CD4-positive, CD25-positive, alpha-beta regulatory T cell (primary cell): Measurements from ENCODE around the gene FAM53B. TPM values are rescaled to one million over a fixed set of nuclear protein-coding genes. Genes with fewer than 3 reads are reported as not detected.
A peak's percentile ranks its signal among the peaks of the same experiment; 100 is the strongest.

ENCODE experiments used
- ATAC-seq, 2 donors: fragments of 150-1000 bp; cut with Tn5 transposase; one replicate each; pipeline ENCODE4 v1.10.0; 2021; ENCODE audit warnings: low read depth in 2 of 2, moderate number of reproducible peaks in 2 of 2, moderate library complexity in 1 of 2
- DNase-seq, 3 donors: peaks; one replicate each; pipeline versions ENCODE4 v3.0.0 to v3.0.0-alpha.2; 2012 to 2022; ENCODE audit warnings: mixed read lengths in 1 of 3
- H3K27ac ChIP-seq: one replicate; pipeline ENCODE4 v1.7.0; 2013; ENCODE audit warnings: mild to moderate bottlenecking, low read length; ENCODE audit not compliant: insufficient read depth, poor library complexity, severe bottlenecking
- H3K27me3 ChIP-seq: one replicate; pipeline ENCODE4 v1.7.0; 2013; ENCODE audit warnings: low read length; ENCODE audit not compliant: control insufficient read depth, insufficient read depth
- H3K36me3 ChIP-seq: one replicate; pipeline ENCODE4 v1.7.0; 2013; ENCODE audit warnings: mild to moderate bottlenecking, low read length, moderate library complexity; ENCODE audit not compliant: control insufficient read depth, insufficient read depth
- H3K4me1 ChIP-seq: 2 replicates; pipeline ENCODE4 v1.7.0; 2013; ENCODE audit warnings: mild to moderate bottlenecking, low read length; ENCODE audit not compliant: insufficient read depth, control insufficient read depth, poor library complexity, severe bottlenecking
- H3K4me3 ChIP-seq: one replicate; pipeline ENCODE4 v1.7.0; 2013; ENCODE audit warnings: low read depth, mild to moderate bottlenecking, low read length, moderate library complexity
- H3K9me3 ChIP-seq, 2 experiments: 1 replicate in 1 of 2; 2 replicates in 1 of 2; pipeline ENCODE4 v1.7.0; 2013; ENCODE audit warnings: low read length in 2 of 2, mild to moderate bottlenecking in 1 of 2, moderate library complexity in 1 of 2; ENCODE audit not compliant: control insufficient read depth in 2 of 2
- H3K27ac Mint-ChIP-seq, 3 donors: one replicate each; pipeline ENCODE4 v1.8.0; 2020 to 2022; ENCODE audit warnings: mild to moderate bottlenecking in 3 of 3, mixed read lengths in 3 of 3, moderate library complexity in 2 of 3
- H3K27me3 Mint-ChIP-seq: one replicate; pipeline ENCODE4 v1.8.0; 2022; ENCODE audit warnings: mild to moderate bottlenecking, mixed read lengths
- H3K36me3 Mint-ChIP-seq: one replicate; pipeline ENCODE4 v1.8.0; 2020; ENCODE audit warnings: mixed read lengths
- H3K4me1 Mint-ChIP-seq, 4 donors: one replicate each; pipeline ENCODE4 v1.8.0; 2020 to 2022; ENCODE audit warnings: mixed read lengths in 4 of 4, mild to moderate bottlenecking in 1 of 4
- H3K4me3 Mint-ChIP-seq, 4 donors: one replicate each; pipeline ENCODE4 v1.8.0; 2020 to 2022; ENCODE audit warnings: mild to moderate bottlenecking in 4 of 4, mixed read lengths in 4 of 4, moderate library complexity in 3 of 4
- H3K9me3 Mint-ChIP-seq, 7 donors: one replicate each; pipeline ENCODE4 v1.8.0; 2020 to 2022; ENCODE audit warnings: mixed read lengths in 7 of 7, mild to moderate bottlenecking in 3 of 7, moderate library complexity in 2 of 7
- polyA plus RNA-seq, 4 donors: library from polyadenylated mRNA; unstranded; fragments of 300-500 nt; fragmentation: Illumina TruSeq; gene quantifications; one replicate each; pipeline ENCODE4 v1.2.3, GENCODE V29; 2021
- total RNA-seq: library from RNA; stranded (reverse); gene quantifications from one replicate; pipeline ENCODE4 v1.2.3, GENCODE V29; 2022

Gene FAM53B
- total and polyA plus RNA-seq, 5 donors from 2014 or later: 5.8 to 116 (median 15.0) TPM

DNA sequence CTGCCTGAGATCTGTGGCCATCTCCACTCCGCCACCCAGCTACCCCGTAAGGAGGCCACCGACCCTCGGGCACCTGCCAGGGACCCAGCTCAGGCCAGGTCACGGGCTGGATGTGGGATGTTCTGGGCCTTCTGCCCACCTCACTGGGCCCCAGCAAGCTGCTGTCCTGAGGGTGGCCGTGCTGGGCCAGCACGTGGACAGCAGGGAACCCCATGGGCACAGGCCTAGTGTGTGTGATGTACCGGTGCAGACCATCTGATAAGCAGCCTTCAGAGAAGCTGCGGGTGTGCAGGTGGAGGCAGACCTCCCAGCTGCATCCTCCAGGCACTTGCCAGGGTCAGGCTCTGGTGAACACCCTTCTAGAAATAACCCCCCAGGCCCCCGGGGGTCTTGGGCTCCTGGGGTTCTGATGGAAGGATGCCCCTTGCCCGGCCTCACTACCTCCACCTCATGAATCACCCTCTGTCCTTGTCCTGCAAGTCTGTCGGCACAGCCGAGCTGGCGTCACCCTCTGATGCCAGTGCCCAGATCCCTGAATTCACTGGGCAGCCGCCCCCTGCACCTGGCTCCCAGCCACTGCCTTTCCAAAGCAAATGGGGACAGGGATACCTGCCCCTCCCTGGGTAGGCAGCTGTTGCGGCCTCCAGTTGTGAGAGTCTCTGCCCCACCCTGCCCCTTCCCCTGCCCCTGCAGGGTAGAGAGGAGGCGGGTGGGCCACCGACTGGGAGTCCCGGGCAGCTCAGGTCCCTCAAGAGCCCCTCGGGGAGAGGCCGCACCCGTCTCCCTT lies 139.8 kb downstream of the FAM53B start:
- Histone ChIP-seq H3K4me3 (no peak overlapping the region), H3K9me3 (no peaks in the 10 kb centered on the region), H3K27me3 (no peaks in the 10 kb centered on the region), H3K4me1 (no peaks in the 10 kb centered on the region), H3K27ac (no peak overlapping the region), H3K36me3 (no peaks in the 10 kb centered on the region)
- Mint-ChIP-seq H3K27ac (peak overlapping the region in 1 of 3 donors; percentile 78), H3K9me3 (peaks cover 0 to 2% (median 0%) of the 10 kb centered on the region in 7 donors), H3K36me3 (no peaks in the 10 kb centered on the region), H3K4me3 (no peak overlapping the region), H3K4me1 (peaks cover 0 to 4% (median 1%) of the 10 kb centered on the region in 4 donors), H3K27me3 (no peaks in the 10 kb centered on the region)
- DNase-seq (no peak), ATAC-seq (no peak)

DNA sequence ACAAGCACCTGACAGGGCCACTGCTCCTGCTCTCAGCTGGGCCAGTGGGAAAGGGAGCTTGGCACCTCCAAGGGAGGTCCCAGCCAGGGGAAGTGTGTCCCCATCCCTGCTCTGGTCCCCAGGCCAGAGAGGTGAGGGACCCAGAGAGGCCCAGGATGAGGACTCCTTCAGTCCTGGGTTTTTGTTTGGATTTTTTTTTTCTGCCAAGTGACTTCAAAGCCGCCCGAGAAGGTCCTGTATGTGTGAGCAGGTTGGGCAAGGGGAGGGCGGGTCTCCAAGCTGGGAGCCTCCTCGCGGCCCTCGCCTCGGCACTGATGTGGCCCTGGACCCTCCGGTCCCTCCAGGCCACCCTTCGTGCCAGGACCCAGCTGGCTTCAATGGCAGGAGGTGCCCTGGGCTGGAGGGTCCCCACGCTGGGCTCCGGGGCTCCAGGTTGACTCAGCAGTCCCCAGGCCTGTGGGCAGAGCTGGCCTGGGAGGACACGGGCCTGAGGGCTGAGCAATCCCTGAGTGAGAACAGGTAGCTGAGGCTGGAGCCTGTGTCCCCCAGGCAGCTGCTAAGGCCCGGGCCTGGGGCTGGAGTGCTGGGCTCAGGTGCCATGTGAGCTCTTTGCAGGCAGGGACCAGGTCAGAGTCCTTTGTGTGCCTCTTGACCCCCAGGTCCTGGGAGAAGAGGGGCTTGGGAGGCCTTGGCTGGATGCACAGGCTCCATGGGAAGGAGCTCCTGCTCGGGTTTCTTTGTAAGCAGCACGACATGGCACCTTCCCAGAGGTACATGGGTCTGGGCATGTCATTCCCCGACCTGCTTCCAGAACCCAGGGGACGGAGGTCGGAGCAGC lies 140.6 kb downstream of the FAM53B start:
- Histone ChIP-seq H3K27me3 (no peaks in the 10 kb centered on the region), H3K36me3 (no peaks in the 10 kb centered on the region), H3K27ac (no peak overlapping the region), H3K4me3 (no peak overlapping the region), H3K9me3 (no peaks in the 10 kb centered on the region), H3K4me1 (no peaks in the 10 kb centered on the region)
- no peak for ATAC-seq
- H3K4me1 Mint-ChIP-seq: peaks cover 0 to 4% (median 1%) of the 10 kb centered on the region in 4 donors
- H3K27ac Mint-ChIP-seq: no peak overlapping the region
- H3K36me3 Mint-ChIP-seq: no peaks in the 10 kb centered on the region
- DNase-seq: no peak
- H3K27me3 Mint-ChIP-seq: no peaks in the 10 kb centered on the region
- H3K9me3 Mint-ChIP-seq: peaks cover 0 to 3% (median 0%) of the 10 kb centered on the region in 7 donors
- no peak overlapping the region for H3K4me3 Mint-ChIP-seq

DNA sequence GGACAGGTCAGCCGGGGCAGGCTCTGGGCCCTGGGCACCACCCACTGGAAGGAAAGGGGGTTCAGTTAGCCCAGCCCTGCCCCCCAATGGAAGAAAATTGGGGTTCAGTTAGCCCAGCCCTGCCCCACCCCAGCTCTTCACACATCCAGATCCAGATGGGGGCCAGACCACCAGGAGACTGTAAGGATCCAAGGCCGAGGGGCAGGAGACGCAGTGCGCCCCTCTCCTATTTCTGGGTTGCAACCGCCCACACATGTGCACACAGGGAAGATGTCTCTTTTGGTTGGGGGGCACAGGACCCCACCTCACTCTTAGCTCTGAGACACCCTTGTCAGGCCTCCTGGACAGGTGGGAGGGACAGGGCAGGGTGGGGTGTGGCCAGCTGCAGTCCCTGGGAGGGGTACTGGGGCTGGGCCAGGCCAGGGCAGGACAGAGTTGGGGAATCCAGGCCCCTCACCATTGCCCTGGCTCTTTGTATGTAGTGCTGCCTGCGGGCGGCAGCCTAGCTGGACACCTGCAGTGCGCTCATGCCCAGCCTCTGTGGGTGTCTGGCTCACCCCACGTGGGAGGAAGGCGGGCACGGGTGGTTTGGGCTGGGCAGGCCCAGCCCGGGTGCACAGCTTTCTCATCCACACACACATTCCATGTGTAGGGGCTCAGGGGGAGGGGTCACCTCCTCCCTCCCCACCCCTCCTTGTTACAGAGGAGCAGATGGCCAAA lies 141.4 kb downstream of the FAM53B start:
- DNase-seq (no peak), ATAC-seq (no peak)
- H3K27ac Mint-ChIP-seq: no peak overlapping the region
- no peak overlapping the region for H3K4me3 ChIP-seq
- no peaks in the 10 kb centered on the region for H3K27me3 ChIP-seq
- H3K36me3 Mint-ChIP-seq: no peaks in the 10 kb centered on the region
- H3K9me3 Mint-ChIP-seq: peaks cover 0 to 3% (median 0%) of the 10 kb centered on the region in 7 donors
- H3K27me3 Mint-ChIP-seq: no peaks in the 10 kb centered on the region
- peaks cover 0 to 3% (median 0%) of the 10 kb centered on the region in 4 donors for H3K4me1 Mint-ChIP-seq
- H3K9me3 ChIP-seq: no peaks in the 10 kb centered on the region
- H3K27ac ChIP-seq: no peak overlapping the region
- no peaks in the 10 kb centered on the region for H3K36me3 ChIP-seq
- no peaks in the 10 kb centered on the region for H3K4me1 ChIP-seq
- H3K4me3 Mint-ChIP-seq: no peak overlapping the region

- H3K36me3 Mint-ChIP-seq: no peaks in the 10 kb centered on the region
- Histone ChIP-seq H3K27ac (no peak overlapping the region), H3K36me3 (no peaks in the 10 kb centered on the region), H3K27me3 (no peaks in the 10 kb centered on the region), H3K9me3 (no peaks in the 10 kb centered on the region), H3K4me1 (no peaks in the 10 kb centered on the region), H3K4me3 (no peak overlapping the region)
- no peaks in the 10 kb centered on the region for H3K27me3 Mint-ChIP-seq
- H3K9me3 Mint-ChIP-seq: peaks cover 0 to 3% (median 0%) of the 10 kb centered on the region in 7 donors
- no peak overlapping the region for H3K4me3 Mint-ChIP-seq
- DNase-seq (no peak), ATAC-seq (no peak)
- no peak overlapping the region for H3K27ac Mint-ChIP-seq
- H3K4me1 Mint-ChIP-seq: peaks cover 0 to 3% (median 0%) of the 10 kb centered on the region in 4 donors
Measured at GRCh38 chr10:124602121-124602561, 142.0 kb downstream of the FAM53B start.

DNA sequence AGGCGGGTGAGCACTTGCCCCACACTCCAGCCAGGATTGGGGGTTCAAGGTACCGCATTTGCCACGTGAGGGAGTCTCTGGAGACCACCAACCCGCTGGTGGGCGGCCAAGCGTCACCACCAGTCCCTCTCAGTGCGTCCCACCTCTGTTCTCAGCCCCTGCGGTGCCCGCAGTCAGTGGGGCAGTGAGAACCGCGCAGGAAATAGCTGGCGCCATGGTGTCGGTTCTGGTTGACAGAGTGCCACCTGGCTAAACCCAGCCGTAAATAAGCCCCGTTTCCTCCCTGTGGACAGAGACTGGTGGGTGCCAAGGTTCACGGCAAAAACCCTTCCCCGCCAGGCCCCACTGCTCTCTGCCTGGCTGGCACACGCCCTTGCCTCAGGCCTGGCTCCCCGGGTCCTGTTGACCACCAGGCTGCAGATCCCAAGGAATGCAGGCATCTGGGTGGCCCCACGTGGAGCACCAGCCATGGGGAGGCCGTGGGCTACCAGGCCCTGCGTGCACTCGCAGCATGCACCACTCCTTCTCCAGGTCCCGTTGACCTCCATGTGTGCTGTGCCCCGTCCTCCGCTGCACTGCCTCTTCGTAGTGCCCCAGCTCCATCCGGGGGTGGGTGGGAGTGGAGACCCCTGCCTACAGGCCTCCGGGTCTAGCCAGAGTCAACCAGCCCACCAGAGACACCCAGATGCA lies 142.6 kb downstream of the FAM53B start:
- Mint-ChIP-seq H3K36me3 (no peaks in the 10 kb centered on the region), H3K27me3 (no peaks in the 10 kb centered on the region), H3K27ac (no peak overlapping the region), H3K4me1 (peaks cover 0 to 3% (median 0%) of the 10 kb centered on the region in 4 donors), H3K4me3 (no peak overlapping the region), H3K9me3 (peaks cover 0 to 3% (median 0%) of the 10 kb centered on the region in 7 donors)
- H3K4me3 ChIP-seq: no peak overlapping the region
- H3K4me1 ChIP-seq: no peaks in the 10 kb centered on the region
- H3K9me3 ChIP-seq: no peaks in the 10 kb centered on the region
- H3K27me3 ChIP-seq: no peaks in the 10 kb centered on the region
- H3K36me3 ChIP-seq: no peaks in the 10 kb centered on the region
- DNase-seq (no peak), ATAC-seq (peak; percentile 26 to 32)
- H3K27ac ChIP-seq: no peak overlapping the region

- Mint-ChIP-seq H3K27me3 (no peaks in the 10 kb centered on the region), H3K27ac (peak overlapping the region in 1 of 3 donors; percentile 25), H3K9me3 (peaks cover 0 to 3% (median 0%) of the 10 kb centered on the region in 7 donors), H3K4me3 (no peak overlapping the region), H3K4me1 (peaks cover 0 to 3% (median 0%) of the 10 kb centered on the region in 4 donors), H3K36me3 (no peaks in the 10 kb centered on the region)
- ATAC-seq: no peak
- Histone ChIP-seq H3K9me3 (no peaks in the 10 kb centered on the region), H3K36me3 (no peaks in the 10 kb centered on the region), H3K4me3 (no peak overlapping the region), H3K27me3 (no peaks in the 10 kb centered on the region), H3K4me1 (no peaks in the 10 kb centered on the region), H3K27ac (no peak overlapping the region)
- no peak for DNase-seq
Measured at GRCh38 chr10:124601016-124601415, 143.2 kb downstream of the FAM53B start.
